Renal pelvis (tissue), 4 donors: Measurements from ENCODE around the gene DTNBP1. TPM values are rescaled to one million over a fixed set of nuclear protein-coding genes. Genes with fewer than 3 reads are reported as not detected.

Experiments used
- DNase-seq: peaks from one replicate; pipeline ENCODE4 v3.0.0-alpha.2; 2013
- polyA plus RNA-seq, 3 donors: library from polyadenylated mRNA; unstranded; fragments of 120-200 nt; gene quantifications; one replicate each; pipeline ENCODE4 v1.2.1, GENCODE V29; 2013; ENCODE audit not compliant: insufficient read length in 3 of 3

DTNBP1 gene
- polyA plus RNA-seq, 3 donors = 20.7 to 27.5 (median 22.8) TPM

DNA sequence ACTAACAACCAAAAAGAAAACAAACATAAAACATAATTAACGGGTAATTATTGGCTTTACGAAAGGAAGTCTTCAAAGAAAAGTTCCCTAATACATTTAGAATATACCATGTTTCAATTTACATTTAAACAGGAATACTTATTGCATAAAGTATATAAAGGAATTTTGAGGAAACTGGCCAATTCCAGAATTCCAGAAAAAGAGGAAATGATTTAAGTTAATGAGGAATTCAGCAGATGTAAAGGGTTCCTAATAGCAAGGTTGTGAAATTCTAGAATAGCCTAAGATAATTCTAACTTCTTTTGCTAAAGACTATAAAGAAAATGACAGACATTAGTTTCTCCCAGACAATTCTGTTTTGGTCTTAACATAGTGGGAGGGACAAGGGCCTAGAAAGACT is 35.0 kb downstream of the DTNBP1 start:
- DNase-seq = no peak

GRCh38 chr6:15626878-15627674 is 35.8 kb downstream of the DTNBP1 start:
- DNase-seq = no peak

DNA sequence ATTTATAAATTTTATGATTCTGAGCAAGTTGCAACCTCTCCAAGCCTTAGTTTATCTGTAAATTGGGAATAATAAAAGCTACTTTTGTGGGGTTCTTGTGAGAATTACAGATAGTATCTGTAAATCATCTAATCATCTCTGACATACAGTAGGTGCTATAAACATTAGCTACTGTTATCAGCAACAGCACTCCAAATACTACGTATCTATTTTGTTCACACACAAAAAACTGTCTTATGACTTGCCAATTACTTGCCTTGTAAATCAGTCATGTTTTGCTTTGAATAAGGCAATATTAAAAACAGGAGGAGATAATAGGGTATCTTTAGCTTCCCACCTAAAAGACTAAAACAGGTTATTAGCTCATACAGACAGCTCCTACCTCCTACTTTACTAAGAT is 36.7 kb downstream of the DTNBP1 start:
- DNase-seq = no peak

DNA sequence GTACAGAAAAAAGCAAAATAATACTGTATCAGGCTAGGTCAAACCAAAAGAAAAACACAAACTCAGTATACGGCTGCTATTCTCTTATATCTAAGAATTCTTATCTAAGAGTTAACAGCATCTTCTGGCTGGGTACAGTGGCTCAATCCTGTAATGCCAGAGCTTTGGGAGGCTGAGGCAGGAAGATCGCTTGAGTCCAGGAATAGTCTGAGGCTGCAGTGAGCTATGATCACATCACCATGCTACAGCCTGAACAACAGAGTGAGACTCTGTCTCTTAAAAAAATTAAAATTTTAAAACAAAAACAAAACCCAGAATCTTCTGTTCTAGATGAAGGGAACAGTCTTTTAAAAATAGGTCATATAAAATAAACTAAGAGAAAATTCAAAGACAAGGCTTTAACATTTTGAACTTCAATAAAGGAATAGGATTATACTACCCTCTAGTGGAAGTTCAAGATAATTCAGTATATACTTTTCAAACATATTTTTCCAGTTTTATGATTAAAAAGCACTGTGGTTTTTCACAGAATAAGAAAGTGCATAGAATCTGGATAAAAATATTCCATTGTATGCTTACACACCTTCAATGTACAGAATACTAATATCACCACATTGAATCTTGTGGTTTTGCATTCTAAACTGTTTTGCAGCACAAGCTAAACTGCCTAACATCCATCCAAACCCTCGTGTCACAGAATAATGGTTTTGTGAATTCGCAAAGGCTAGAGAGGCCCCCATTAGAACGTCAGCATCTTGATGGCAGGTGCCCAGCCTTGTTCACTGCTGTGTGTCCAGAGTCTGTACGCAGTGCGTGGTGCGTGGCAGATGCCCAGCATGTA is 39.3 kb downstream of the DTNBP1 start:
- peak; percentile 26 for DNase-seq

GRCh38 chr6:15622045-15622740 is 40.6 kb downstream of the DTNBP1 start:
- DNase-seq = no peak

GRCh38 chr6:15621203-15622044 is 41.4 kb downstream of the DTNBP1 start:
- no peak for DNase-seq

- DNase-seq = peak; percentile 43
Observed at GRCh38 chr6:15620611-15621010, 42.2 kb downstream of the DTNBP1 start.

GRCh38 chr6:15619330-15619729 is 43.5 kb downstream of the DTNBP1 start:
- DNase-seq = no peak

DNA sequence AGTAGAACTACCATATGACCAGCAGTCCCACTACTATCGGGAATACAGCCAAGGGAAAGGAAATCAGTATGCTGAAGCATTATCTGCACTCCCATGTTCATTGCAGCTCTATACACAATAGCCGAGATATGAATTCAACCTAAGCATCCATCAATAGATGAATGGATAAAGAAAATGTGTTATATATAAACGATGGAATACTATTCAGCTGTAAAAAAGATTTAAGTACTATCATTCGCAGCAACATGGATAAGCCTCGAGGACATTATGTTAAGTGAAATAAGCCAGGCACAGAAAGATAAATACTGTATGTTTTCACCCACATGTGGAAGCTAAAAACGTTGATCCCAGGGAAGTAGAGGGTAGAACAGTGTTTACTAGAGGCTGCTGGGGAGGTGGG is 44.1 kb downstream of the DTNBP1 start:
- no peak for DNase-seq

DNA sequence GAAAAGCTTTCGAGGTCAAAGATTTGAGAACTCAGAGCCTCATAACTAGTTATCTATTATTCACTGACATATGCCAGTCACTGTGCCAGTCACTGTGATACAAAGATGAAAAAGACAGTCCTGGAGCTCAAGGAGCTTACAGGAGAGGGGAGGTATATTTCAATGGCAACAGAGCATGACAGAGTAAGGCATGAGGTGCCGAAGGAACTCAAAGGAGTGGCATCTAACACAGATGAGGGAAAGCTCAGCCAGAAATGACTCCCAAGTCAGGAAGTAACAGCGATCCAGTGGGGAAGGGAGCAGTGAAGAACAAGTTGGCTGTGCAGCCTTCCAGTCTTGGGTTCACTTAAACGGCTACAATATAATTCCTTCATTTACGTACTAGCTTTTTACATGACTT is 46.6 kb downstream of the DTNBP1 start:
- DNase-seq = no peak

- no peak for DNase-seq
Observed at GRCh38 chr6:15615802-15616201, 47.0 kb downstream of the DTNBP1 start.

GRCh38 chr6:15614277-15614676 is 48.6 kb downstream of the DTNBP1 start:
- no peak for DNase-seq

GRCh38 chr6:15608396-15608795 is 54.4 kb downstream of the DTNBP1 start:
- no peak for DNase-seq

GRCh38 chr6:15607603-15608002 is 55.2 kb downstream of the DTNBP1 start:
- no peak for DNase-seq

DNA sequence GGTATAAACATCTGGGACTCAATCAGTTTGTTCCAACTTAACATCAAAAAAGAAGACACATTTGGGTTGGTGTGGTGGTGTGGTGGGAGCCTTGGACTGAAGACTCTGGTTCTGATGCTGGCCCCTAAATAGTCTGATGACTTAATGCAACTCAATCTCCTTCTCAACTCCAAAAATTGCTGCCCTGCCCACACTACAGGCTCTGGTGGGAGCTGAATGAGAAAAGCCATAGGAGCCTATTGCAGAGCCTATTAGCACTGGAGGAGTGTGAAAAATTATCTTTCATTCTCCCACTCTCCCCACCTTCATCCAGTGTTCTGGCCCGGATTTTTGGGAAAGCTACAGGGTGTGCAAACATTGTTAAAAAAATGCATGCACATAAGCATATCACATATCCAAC is 56.5 kb downstream of the DTNBP1 start:
- no peak for DNase-seq

GRCh38 chr6:15604843-15605242 is 58.0 kb downstream of the DTNBP1 start:
- no peak for DNase-seq

DNA sequence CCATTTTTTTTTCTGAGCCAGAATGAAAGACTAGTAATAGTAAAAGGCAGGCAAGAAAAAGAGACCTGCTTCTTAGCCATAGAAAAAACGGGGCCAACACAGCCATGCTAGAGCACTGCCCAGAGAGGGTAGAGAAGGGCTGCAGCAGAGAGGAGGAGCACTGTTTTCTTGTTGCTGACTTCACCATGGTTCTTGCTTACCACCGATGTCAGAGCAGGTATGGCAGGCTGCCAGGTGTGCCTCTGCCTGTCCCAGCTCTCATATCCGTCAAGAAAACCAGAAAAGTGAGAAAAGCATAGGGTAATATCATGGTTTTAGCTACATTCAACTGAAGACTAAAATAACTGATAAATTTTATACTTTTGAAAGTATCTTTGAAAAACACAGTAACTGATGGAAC is 60.7 kb downstream of the DTNBP1 start:
- DNase-seq = no peak

- no peak for DNase-seq
Observed at GRCh38 chr6:15598273-15598798, 64.5 kb downstream of the DTNBP1 start.

DNA sequence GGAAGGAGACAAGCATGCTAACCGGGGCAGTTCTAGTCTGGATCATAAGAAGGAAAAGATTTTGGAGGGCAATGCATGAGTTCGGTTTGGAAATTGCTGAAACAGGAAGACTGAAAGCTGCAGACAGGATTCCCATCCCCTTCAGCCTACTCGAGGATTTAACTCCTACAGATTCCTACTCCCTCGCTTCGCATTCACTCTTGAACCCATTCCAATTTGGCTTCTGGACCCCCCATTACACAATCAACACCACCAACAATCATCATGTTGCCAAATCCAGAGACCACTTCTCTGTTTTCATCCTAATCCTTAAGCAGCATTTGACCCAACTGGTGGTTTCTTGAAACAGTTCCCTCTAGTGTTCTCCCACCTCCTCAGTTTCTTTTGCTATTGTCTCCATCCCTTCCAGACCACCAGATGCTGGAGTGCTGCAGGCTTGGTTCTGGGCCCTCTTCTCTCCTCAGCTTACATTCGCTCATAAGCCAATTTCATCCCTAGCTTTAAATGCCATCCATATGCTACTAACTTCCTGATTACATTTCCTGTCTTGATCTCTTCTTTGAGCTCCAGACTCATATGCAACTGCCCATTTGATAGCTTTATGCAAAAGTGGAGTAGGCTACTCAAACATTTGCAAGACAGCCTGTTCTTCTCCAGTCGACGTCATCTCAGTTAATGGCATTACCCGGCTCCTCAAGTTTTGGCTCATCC is 66.5 kb downstream of the DTNBP1 start:
- DNase-seq = no peak

- DNase-seq = no peak
Observed at GRCh38 chr6:15595461-15596173, 67.2 kb downstream of the DTNBP1 start.
